GM23248 (cell line): ENCODE measurements around the gene SPRR2G. TPM values are rescaled to one million over a fixed set of nuclear protein-coding genes. Genes with fewer than 3 reads are reported as not detected.

Source experiments
- DNase-seq: peaks from one replicate; pipeline ENCODE4 v3.0.0-alpha.2; 2015
- H2AFZ ChIP-seq: fragments of 200-600 bp; sonication (generic); 2 replicates; pipeline ENCODE4 v1.6.1; 2016; ENCODE audit warnings: antibody characterized with exemption
- H3F3A ChIP-seq: fragments of 200-600 bp; sonication (generic); 2 replicates; pipeline ENCODE4 v1.6.1; 2016; ENCODE audit warnings: mild to moderate bottlenecking, antibody characterized with exemption, mixed run types; ENCODE audit not compliant: insufficient read depth
- H3K27ac ChIP-seq: fragments of 200-600 bp; sonication (generic); 2 replicates; pipeline ENCODE4 v1.5.1; 2016; ENCODE audit warnings: mild to moderate bottlenecking
- H3K27me3 ChIP-seq: fragments of 200-600 bp; sonication (generic); replicated peaks from 2 replicates; pipeline ENCODE4 v1.6.1; 2016; ENCODE audit warnings: mild to moderate bottlenecking; ENCODE audit not compliant: insufficient read depth
- H3K36me3 ChIP-seq: fragments of 200-600 bp; sonication (generic); 2 replicates; pipeline ENCODE4 v1.6.1; 2016; ENCODE audit warnings: low read depth, mild to moderate bottlenecking
- H3K4me1 ChIP-seq: fragments of 200-600 bp; sonication (generic); 2 replicates; pipeline ENCODE4 v1.6.1; 2016; ENCODE audit warnings: mild to moderate bottlenecking; ENCODE audit not compliant: insufficient read depth
- H3K4me2 ChIP-seq: fragments of 200-600 bp; sonication (generic); one replicate; pipeline ENCODE4 v1.6.1; 2016; ENCODE audit warnings: mild to moderate bottlenecking; ENCODE audit not compliant: unreplicated experiment
- H3K4me3 ChIP-seq: fragments of 200-600 bp; sonication (generic); 2 replicates; pipeline ENCODE4 v1.5.1; 2016; ENCODE audit warnings: mild to moderate bottlenecking
- H3K79me2 ChIP-seq: fragments of 200-600 bp; sonication (generic); 2 replicates; pipeline ENCODE4 v1.6.1; 2016; ENCODE audit warnings: mild to moderate bottlenecking; ENCODE audit not compliant: insufficient read depth
- H3K9ac ChIP-seq: fragments of 200-600 bp; sonication (generic); 2 replicates; pipeline ENCODE4 v1.6.1; 2016; ENCODE audit warnings: mild to moderate bottlenecking
- H3K9me2 ChIP-seq: fragments of 200-600 bp; sonication (generic); 2 replicates; pipeline ENCODE4 v1.6.1; 2016; ENCODE audit warnings: mixed run types, mild to moderate bottlenecking, moderate library complexity; ENCODE audit not compliant: insufficient read depth
- H3K9me3 ChIP-seq: fragments of 200-600 bp; sonication (generic); one replicate; pipeline ENCODE4 v1.6.1; 2017; ENCODE audit warnings: low read depth
- H4K20me1 ChIP-seq: fragments of 200-600 bp; sonication (generic); 2 replicates; pipeline ENCODE4 v1.6.0; 2016; ENCODE audit not compliant: insufficient read depth
- EZH2 ChIP-seq: fragments of 200-600 bp; sonication (generic); IDR thresholded peaks from 2 replicates; pipeline ENCODE4 v1.6.1; 2018; ENCODE audit warnings: antibody characterized with exemption, mild to moderate bottlenecking; ENCODE audit not compliant: insufficient read depth, poor library complexity, severe bottlenecking
- EZH2phosphoT487 ChIP-seq: fragments of 200-600 bp; sonication (generic); IDR thresholded peaks from 2 replicates; pipeline ENCODE4 v1.6.1; 2018; ENCODE audit warnings: antibody characterized with exemption, moderate library complexity, mild to moderate bottlenecking, low read depth; ENCODE audit not compliant: insufficient read depth
- WGBS, 2 experiments: methylation state at CpG; one replicate each; pipeline ENCODE4 v1.1.6; 2015 to 2017; ENCODE audit warnings: low lambda C conversion rate in 2 of 2, low coverage in 1 of 2; ENCODE audit errors: missing lambda C conversion rate in 2 of 2; 5-methylcytosine and 5-hydroxymethylcytosine counted together
- in situ Hi-C: fragments of 300-500 bp; cut with MboI; formaldehyde crosslinking; loops from 2 replicates; pipeline ENCODE4 v1.15.0; 2020
- polyA plus RNA-seq: library from polyadenylated mRNA; unstranded; fragments of >200 nt; fragmentation: Nextera tagmentation; extraction: Ambion mirVana; gene quantifications from 2 replicates; pipeline ENCODE4 v1.2.1, GENCODE V29; 2016
- total RNA-seq: library from RNA; depleted of rRNA; stranded (reverse); fragments of >200 nt; shearing (Covaris generic); gene quantifications from 2 replicates; pipeline ENCODE4 v1.2.3, GENCODE V29; 2014; rRNA removed

The SPRR2G gene
- total RNA-seq (not detected in 2 replicates), polyA plus RNA-seq (not detected in 2 replicates)

- H3F3A ChIP-seq: no peaks in the 10 kb centered on the region
- H4K20me1 ChIP-seq: no peaks in the 10 kb centered on the region
- H3K9me3 ChIP-seq: no peaks in the 10 kb centered on the region
- H3K4me2 ChIP-seq: no peak within 1 kb of the TSS
- H3K9ac ChIP-seq: no peak within 1 kb of the TSS
- H3K9me2 ChIP-seq: no peaks in the 10 kb centered on the region
- no peak within 1 kb of the TSS for H2AFZ ChIP-seq
- H3K4me1 ChIP-seq: no peaks in the 10 kb centered on the region
- no peaks in the 10 kb centered on the region for H3K79me2 ChIP-seq
- in situ Hi-C loops: no loop called here
- no peaks in the 10 kb centered on the region for H3K36me3 ChIP-seq
- peaks cover 10% of the 10 kb centered on the region; the same call in 1 of the 2 replicates for H3K27me3 ChIP-seq
- no peak for DNase-seq
- H3K27ac ChIP-seq: no peak within 1 kb of the TSS
- no peak within 1 kb of the TSS for H3K4me3 ChIP-seq
- WGBS, 2 experiments: 5 to 7% methylated on average over 1 of the region's 1 CpG
- TF ChIP-seq EZH2 (no peak), EZH2phosphoT487 (no peak)
Observed at GRCh38 chr1:153150846-153151245, at the start of gene SPRR2G. SPRR2G (minus strand) TSS chr1:153150890; CDS start chr1:153150110, 780 bp downstream.

DNA sequence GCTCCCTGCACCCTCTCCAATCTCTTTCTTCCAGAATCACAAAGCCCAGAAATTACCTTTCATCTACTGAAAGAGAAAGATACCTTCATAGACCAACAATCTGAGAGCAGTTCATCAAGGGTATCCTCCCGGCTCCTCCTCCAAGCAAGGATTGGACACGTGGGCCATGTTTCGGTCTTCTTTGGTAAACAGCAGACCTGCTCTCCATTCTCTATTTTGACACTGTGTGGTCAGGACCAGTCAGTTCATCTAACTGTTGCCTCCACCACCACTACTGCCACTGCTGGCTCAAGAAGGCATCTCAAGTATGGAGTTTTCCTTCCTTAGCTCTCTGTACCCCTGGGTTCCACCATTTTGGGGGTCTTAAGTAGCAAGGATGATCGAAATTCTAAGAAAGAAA lies 44.5 kb upstream of the SPRR2G start:
- Histone ChIP-seq H3K27me3 (peaks cover 13% of the 10 kb centered on the region), H2AFZ (no peak overlapping the region), H4K20me1 (no peaks in the 10 kb centered on the region), H3K27ac (no peak overlapping the region), H3K4me1 (no peaks in the 10 kb centered on the region), H3K36me3 (no peaks in the 10 kb centered on the region), H3K4me3 (no peak overlapping the region), H3K9me2 (no peaks in the 10 kb centered on the region), H3F3A (no peaks in the 10 kb centered on the region), H3K79me2 (no peaks in the 10 kb centered on the region), H3K4me2 (no peak overlapping the region), H3K9me3 (no peaks in the 10 kb centered on the region), H3K9ac (no peak overlapping the region)
- in situ Hi-C loops: no loop called here
- no peak for DNase-seq
- WGBS, 2 experiments: 31 to 36% methylated on average over 4 of the region's 4 CpGs
- TF ChIP-seq EZH2: no peak
- TF ChIP-seq EZH2phosphoT487: no peak

DNA sequence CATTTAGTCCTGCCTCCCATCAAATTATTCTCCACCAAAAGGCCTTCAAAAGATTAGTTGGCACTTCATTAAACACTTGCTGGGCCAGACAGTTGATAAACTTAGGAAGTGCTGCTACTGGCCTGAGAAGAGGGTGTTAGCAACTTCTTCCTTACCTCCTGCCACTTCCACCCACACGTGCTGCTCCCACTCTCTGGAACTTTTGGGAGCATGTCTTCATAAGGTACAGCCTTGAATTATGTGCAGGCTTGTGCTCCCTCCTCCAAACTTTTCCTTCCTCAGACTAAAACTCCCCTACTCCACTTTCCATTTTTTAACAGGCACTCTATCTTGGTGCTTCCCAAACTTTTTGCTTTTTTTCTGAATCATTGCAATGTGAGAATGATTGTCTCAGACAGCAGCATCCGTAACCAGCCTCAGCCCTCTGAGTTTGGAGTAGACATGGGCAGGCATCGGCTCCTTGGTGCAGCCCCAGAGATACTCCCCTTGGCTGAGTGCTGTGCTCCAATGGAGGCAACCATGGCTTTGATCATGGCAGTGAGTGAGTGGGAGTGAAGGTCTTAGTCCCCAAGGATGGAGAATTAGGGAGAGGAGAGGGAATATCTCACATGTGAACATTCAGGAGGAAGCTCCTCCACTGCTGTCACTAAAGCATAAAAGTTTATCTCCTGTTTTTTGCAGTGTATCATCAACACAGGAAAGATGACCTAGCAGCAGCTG lies 43.8 kb upstream of the SPRR2G start:
- no peaks in the 10 kb centered on the region for H3K9me3 ChIP-seq
- TF ChIP-seq EZH2phosphoT487: no peak
- TF ChIP-seq EZH2: no peak
- H3K27ac ChIP-seq: no peak overlapping the region
- no peaks in the 10 kb centered on the region for H3K4me1 ChIP-seq
- H3K9ac ChIP-seq: no peak overlapping the region
- no peak overlapping the region for H3K4me3 ChIP-seq
- no peaks in the 10 kb centered on the region for H3F3A ChIP-seq
- H3K36me3 ChIP-seq: no peaks in the 10 kb centered on the region
- 23 to 29% methylated on average over 3 of the region's 3 CpGs for WGBS, 2 experiments
- in situ Hi-C loops: no loop called here
- H2AFZ ChIP-seq: no peak overlapping the region
- no peaks in the 10 kb centered on the region for H3K79me2 ChIP-seq
- H4K20me1 ChIP-seq: no peaks in the 10 kb centered on the region
- H3K9me2 ChIP-seq: no peaks in the 10 kb centered on the region
- peaks cover 13% of the 10 kb centered on the region for H3K27me3 ChIP-seq
- no peak overlapping the region for H3K4me2 ChIP-seq
- DNase-seq: no peak

- TF ChIP-seq EZH2 (no peak), EZH2phosphoT487 (no peak)
- Histone ChIP-seq H3K4me2 (no peak overlapping the region), H3F3A (no peaks in the 10 kb centered on the region), H3K27me3 (peaks cover 5% of the 10 kb centered on the region), H3K79me2 (no peaks in the 10 kb centered on the region), H3K4me3 (no peak overlapping the region), H3K4me1 (no peaks in the 10 kb centered on the region), H3K27ac (no peak overlapping the region), H3K36me3 (no peaks in the 10 kb centered on the region), H3K9me3 (no peaks in the 10 kb centered on the region), H2AFZ (no peak overlapping the region), H3K9ac (no peak overlapping the region), H3K9me2 (no peaks in the 10 kb centered on the region), H4K20me1 (no peaks in the 10 kb centered on the region)
- DNase-seq: peak; percentile 2
- in situ Hi-C loops: no loop called here
- 8 to 12% methylated on average over 3 of the region's 3 CpGs for whole genome bisulfite sequencing, 2 experiments
Observed at GRCh38 chr1:153192697-153193096, 42.0 kb upstream of the SPRR2G start.
